ENCODE results near the gene WWOX. TPM values are rescaled to one million over a fixed set of nuclear protein-coding genes. Genes with fewer than 3 reads are reported as not detected.

WWOX gene
- total and polyA plus RNA-seq, 2 donors = 15.3 to 28.4 TPM

DNA sequence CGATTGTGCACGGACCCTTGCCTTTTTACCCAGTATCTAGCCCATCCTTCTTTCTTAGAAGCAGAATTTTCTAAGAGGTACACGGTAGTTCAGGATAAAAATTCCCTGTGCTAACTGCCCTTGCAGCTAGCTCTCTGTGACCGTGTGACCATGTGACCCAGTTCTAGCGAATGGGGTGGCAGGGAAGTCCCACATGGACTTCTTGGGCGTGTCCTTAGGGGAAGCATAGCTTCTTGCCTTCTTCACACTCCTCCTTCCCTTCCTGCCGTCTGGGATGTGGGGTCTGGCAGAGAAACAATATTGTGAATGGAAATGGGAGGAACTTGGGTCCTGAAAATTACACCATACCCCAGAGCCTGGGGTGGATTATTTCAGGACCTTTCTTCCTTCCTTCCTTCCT, 830.4 kb downstream of the WWOX start:
- Histone ChIP-seq H3K27ac (ENCODE audit: low read depth) (no peak overlapping the region), H3K36me3 (ENCODE audit: insufficient read depth) (no peaks in the 10 kb centered on the region), H3K4me1 (ENCODE audit: insufficient read depth) (no peaks in the 10 kb centered on the region), H3K4me3 (ENCODE audit: low read depth, low read length) (no peak overlapping the region)
- DNase-seq (ENCODE audit: extremely low spot score) = no peak
- WGBS = 90% methylated on average over 7 of the region's 7 CpGs

DNA sequence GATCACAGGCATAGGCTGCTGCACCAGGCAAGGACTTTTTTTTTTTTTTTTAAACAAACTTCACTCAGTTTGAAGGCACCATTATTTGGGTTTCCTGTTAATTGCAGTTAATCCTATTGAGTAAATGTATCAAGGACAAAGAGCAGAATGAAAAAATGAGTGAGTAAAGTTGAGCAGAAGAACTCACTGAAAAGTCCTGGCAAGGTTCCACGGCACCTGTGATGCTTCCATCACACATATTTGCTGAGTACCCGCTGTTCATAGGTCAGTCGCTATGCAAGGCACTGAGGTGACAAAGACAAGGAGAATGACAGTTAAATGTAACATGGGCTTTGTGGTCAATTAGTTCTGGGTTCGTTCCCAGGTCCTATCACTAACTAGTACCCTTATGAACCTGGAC, 831.1 kb downstream of the WWOX start:
- H3K4me1 ChIP-seq (ENCODE audit: insufficient read depth) = no peaks in the 10 kb centered on the region
- 97% methylated on average over 4 of the region's 4 CpGs for WGBS
- H3K4me3 ChIP-seq (ENCODE audit: low read depth, low read length) = no peak overlapping the region
- DNase-seq (ENCODE audit: extremely low spot score) = no peak
- no peak overlapping the region for H3K27ac ChIP-seq (ENCODE audit: low read depth)
- no peaks in the 10 kb centered on the region for H3K36me3 ChIP-seq (ENCODE audit: insufficient read depth)

DNA sequence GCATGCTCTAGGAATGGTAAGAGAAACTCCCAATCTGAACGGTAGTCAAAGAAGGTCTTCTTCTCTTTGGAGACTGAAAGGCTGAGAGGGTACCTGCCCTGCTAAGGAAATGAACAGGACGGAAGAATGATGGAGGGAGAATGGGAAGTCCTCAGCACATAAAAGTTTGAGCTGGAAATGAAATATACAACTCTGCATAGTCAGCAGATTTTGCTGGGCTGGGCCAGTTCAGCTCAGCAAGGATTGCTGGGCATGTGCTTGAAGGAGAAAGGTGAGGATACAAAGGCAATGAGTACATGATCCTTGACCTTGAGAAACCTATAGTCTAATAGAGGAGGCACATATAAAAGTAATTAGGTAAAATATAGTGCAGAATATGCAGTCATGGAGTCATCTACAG, 831.8 kb downstream of the WWOX start:
- H3K27ac ChIP-seq (ENCODE audit: low read depth) = no peak overlapping the region
- WGBS = 95% methylated on average over 2 of the region's 2 CpGs
- H3K36me3 ChIP-seq (ENCODE audit: insufficient read depth) = no peaks in the 10 kb centered on the region
- DNase-seq (ENCODE audit: extremely low spot score) = no peak
- H3K4me1 ChIP-seq (ENCODE audit: insufficient read depth) = no peaks in the 10 kb centered on the region
- H3K4me3 ChIP-seq (ENCODE audit: low read depth, low read length) = no peak overlapping the region

DNA sequence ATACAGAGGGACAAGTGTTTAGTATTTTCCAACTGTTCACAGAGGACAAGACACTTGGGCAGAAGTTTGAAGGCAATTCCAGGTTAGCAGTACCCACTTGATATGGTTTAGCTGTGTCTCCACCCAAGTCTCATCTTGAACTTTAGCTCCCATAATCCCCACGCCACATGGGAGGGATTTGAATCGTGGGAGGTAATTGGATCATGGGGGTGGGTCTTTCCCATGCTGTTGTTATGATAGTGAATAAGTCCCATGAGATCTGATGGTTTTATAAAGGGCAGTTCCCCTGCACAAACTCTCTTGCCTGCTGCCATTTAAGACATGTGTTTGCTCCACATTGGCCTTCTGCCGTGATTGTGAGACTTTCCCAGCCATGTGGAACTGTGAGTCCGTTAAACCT, 832.2 kb downstream of the WWOX start:
- DNase-seq (ENCODE audit: extremely low spot score) = no peak
- Histone ChIP-seq H3K4me1 (ENCODE audit: insufficient read depth) (no peaks in the 10 kb centered on the region), H3K36me3 (ENCODE audit: insufficient read depth) (no peaks in the 10 kb centered on the region), H3K27ac (ENCODE audit: low read depth) (no peak overlapping the region), H3K4me3 (ENCODE audit: low read depth, low read length) (no peak overlapping the region)
- 86% methylated on average over 4 of the region's 4 CpGs for WGBS

- Histone ChIP-seq H3K27ac (ENCODE audit: low read depth) (no peak overlapping the region), H3K4me1 (ENCODE audit: insufficient read depth) (no peaks in the 10 kb centered on the region), H3K36me3 (ENCODE audit: insufficient read depth) (no peaks in the 10 kb centered on the region), H3K4me3 (ENCODE audit: low read depth, low read length) (no peak overlapping the region)
- DNase-seq (ENCODE audit: extremely low spot score) = no peak
- 81% methylated on average over 9 of the region's 9 CpGs for WGBS
Observed at GRCh38 chr16:78932355-78932943, 833.0 kb downstream of the WWOX start.

DNA sequence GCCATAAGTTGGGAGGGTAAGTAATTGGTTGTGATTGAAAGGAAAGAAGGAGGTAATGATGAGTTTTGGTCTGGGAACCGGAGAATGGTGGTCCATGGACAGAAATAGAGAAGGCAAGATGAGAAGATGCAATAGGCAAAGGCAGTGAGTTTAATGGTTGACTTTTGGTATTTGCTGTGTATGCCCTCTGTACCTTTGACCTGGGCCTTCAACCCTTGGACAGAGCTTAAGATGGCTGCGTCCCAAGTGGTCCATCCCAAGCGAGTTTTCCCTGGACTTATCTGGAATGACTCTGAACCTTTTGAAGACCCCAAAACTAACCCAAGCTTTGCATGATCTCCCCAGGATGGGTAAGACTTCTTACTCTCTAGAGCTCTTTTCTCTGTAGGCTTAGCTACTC, 836.6 kb downstream of the WWOX start:
- Histone ChIP-seq H3K36me3 (ENCODE audit: insufficient read depth) (no peaks in the 10 kb centered on the region), H3K27ac (ENCODE audit: low read depth) (no peak overlapping the region), H3K4me1 (ENCODE audit: insufficient read depth) (no peaks in the 10 kb centered on the region), H3K4me3 (ENCODE audit: low read depth, low read length) (no peak overlapping the region)
- DNase-seq (ENCODE audit: extremely low spot score) = no peak
- WGBS = 97% methylated on average over 3 of the region's 3 CpGs

DNA sequence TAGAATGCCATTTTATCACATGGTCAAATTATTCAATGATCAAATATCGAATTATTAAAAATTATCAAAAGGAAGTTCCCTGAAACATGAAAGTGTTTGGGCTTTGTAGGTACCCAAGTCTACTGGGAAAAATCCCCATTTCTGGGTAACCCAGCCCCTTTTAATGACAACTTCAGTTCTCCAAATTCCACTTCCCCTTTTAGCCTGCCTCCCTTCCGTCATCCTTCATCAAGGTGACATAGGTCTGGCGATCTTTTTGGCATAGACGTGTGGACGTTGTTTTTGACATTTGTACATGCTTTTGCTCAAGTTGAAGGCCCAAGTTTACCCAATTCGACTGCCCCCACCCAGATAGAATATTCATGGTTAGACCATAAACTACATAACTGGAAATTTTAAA, 840.1 kb downstream of the WWOX start:
- 77% methylated on average over 6 of the region's 6 CpGs for WGBS
- no peaks in the 10 kb centered on the region for H3K36me3 ChIP-seq (ENCODE audit: insufficient read depth)
- H3K4me3 ChIP-seq (ENCODE audit: low read depth, low read length) = no peak overlapping the region
- H3K27ac ChIP-seq (ENCODE audit: low read depth) = no peak overlapping the region
- no peak for DNase-seq (ENCODE audit: extremely low spot score)
- no peaks in the 10 kb centered on the region for H3K4me1 ChIP-seq (ENCODE audit: insufficient read depth)

- no peaks in the 10 kb centered on the region for H3K4me1 ChIP-seq (ENCODE audit: insufficient read depth)
- H3K36me3 ChIP-seq (ENCODE audit: insufficient read depth) = no peaks in the 10 kb centered on the region
- no peak overlapping the region for H3K27ac ChIP-seq (ENCODE audit: low read depth)
- 69% methylated on average over 8 of the region's 8 CpGs for WGBS
- DNase-seq (ENCODE audit: extremely low spot score) = no peak
- H3K4me3 ChIP-seq (ENCODE audit: low read depth, low read length) = no peak overlapping the region
Observed at GRCh38 chr16:78942625-78943245, 843.3 kb downstream of the WWOX start.

DNA sequence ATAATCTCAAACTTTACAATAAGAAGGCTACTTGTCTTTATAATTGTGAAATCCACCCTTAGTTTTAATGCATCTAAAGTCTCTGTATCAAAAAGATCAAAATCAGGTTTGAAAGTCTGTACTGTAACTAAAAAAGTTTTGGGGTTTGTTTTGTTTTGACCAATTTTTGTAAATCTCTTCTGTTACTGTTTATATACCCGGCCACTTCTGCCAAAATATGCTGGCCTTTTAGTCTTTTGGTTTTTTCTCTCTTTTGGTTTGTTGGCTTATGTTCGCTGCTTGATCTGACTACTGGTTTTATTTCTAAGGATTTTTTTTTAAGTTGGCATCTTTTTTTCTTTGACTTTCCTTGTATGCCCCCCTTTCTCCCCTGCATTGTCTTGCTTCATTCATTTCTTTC, 845.9 kb downstream of the WWOX start:
- Histone ChIP-seq H3K27ac (ENCODE audit: low read depth) (no peak overlapping the region), H3K4me3 (ENCODE audit: low read depth, low read length) (no peak overlapping the region), H3K36me3 (ENCODE audit: insufficient read depth) (no peaks in the 10 kb centered on the region), H3K4me1 (ENCODE audit: insufficient read depth) (no peaks in the 10 kb centered on the region)
- 58% methylated on average over 2 of the region's 2 CpGs for WGBS
- DNase-seq (ENCODE audit: extremely low spot score) = no peak

DNA sequence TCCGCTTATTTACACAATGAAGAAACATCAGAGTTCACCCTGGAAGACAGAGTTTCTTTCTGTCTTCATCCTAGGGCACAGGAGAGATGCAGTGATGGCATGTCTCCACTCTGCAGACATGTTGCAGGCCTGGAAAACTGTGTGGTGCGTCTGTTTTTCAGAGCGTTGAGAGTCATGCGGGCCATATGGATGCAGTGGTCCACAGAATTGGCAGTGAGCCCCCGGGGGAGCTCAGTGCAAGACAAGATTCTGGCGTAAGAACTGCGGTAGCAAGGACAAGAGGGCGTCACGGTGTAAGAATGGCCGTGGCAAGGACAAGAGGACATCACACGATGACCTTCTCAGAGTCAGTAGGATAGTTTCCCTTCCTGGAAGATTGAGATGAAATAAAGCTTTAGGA, 847.1 kb downstream of the WWOX start:
- no peaks in the 10 kb centered on the region for H3K36me3 ChIP-seq (ENCODE audit: insufficient read depth)
- no peak for DNase-seq (ENCODE audit: extremely low spot score)
- 95% methylated on average over 11 of the region's 11 CpGs for WGBS
- H3K4me3 ChIP-seq (ENCODE audit: low read depth, low read length) = no peak overlapping the region
- no peaks in the 10 kb centered on the region for H3K4me1 ChIP-seq (ENCODE audit: insufficient read depth)
- H3K27ac ChIP-seq (ENCODE audit: low read depth) = no peak overlapping the region

- WGBS = 62% methylated on average over 3 of the region's 3 CpGs
- no peak overlapping the region for H3K27ac ChIP-seq (ENCODE audit: low read depth)
Observed at GRCh38 chr16:78950768-78951167, 851.3 kb downstream of the WWOX start.

DNA sequence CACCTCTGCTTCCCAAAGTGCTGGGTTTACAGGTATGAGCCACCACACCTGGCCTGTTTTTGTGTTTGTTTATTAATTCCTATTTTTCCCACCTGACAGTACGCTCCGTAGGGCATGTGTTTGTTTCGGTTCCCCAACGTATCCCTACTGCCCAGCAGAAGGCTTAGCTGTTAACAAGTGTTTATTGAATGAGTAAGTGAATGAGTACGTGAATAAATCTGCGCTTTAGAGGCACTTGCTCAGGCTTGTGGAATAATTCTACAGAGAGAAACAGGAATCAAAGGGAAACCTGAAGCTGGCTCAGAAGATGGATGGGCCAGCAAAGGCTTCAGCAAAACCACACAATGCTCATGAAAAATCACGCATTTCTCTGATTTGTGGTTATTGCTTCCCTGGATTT, 853.2 kb downstream of the WWOX start:
- Histone ChIP-seq H3K4me3 (ENCODE audit: low read depth, low read length) (no peak overlapping the region), H3K36me3 (ENCODE audit: insufficient read depth) (no peaks in the 10 kb centered on the region), H3K27ac (ENCODE audit: low read depth) (no peak overlapping the region), H3K4me1 (ENCODE audit: insufficient read depth) (no peaks in the 10 kb centered on the region)
- no peak for DNase-seq (ENCODE audit: extremely low spot score)
- 90% methylated on average over 7 of the region's 7 CpGs for WGBS

More at GRCh38 chr16:78950768-78951167, 851.3 kb downstream of the WWOX start:
- DNase-seq (ENCODE audit: extremely low spot score) = no peak
- H3K36me3 ChIP-seq (ENCODE audit: insufficient read depth) = no peaks in the 10 kb centered on the region
- no peak overlapping the region for H3K4me3 ChIP-seq (ENCODE audit: low read depth, low read length)
- no peaks in the 10 kb centered on the region for H3K4me1 ChIP-seq (ENCODE audit: insufficient read depth)

DNA sequence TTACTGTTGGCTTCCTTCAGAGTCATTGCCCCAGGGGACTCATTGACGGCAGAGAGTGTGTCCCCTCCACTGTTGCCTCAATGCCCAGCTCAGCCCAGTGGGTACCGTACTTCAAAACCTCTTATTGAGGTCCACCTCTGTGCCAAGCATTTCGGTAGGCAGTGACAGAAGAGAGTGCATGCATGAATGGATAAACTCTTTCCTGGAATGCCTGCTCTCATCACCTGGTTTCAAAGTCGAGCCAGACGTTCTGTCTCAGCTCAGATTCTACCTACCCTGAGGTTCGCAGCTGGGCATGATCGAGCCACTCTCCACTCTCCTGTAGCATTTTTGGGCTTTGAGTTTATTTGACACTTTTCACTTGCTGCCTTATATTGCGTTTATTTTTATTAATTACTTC, 854.1 kb downstream of the WWOX start:
- DNase-seq (ENCODE audit: extremely low spot score) = no peak
- WGBS = 91% methylated on average over 8 of the region's 8 CpGs
- no peaks in the 10 kb centered on the region for H3K4me1 ChIP-seq (ENCODE audit: insufficient read depth)
- no peak overlapping the region for H3K4me3 ChIP-seq (ENCODE audit: low read depth, low read length)
- no peaks in the 10 kb centered on the region for H3K36me3 ChIP-seq (ENCODE audit: insufficient read depth)
- H3K27ac ChIP-seq (ENCODE audit: low read depth) = no peak overlapping the region

DNA sequence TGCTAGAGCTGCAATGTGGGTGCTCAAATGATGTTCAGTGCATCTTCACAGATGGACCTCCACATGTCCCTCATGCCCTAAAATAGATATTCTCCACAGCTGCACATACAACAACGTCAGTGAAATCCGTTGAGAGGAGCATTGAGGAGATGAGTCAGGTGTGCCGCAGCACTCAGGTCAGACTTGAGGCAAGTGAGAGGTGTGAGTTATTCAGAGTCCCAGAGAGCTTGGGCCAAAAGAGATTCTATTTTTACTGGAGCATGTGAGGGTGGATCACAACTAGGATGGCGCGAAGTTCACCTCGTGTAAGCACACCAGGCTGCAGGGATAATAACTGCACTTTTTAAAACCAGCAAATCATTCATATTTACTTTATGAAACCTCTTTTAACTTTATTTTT, 855.8 kb downstream of the WWOX start:
- 97% methylated on average over 6 of the region's 6 CpGs for WGBS
- H3K4me3 ChIP-seq (ENCODE audit: low read depth, low read length) = no peak overlapping the region
- no peak for DNase-seq (ENCODE audit: extremely low spot score)
- no peaks in the 10 kb centered on the region for H3K4me1 ChIP-seq (ENCODE audit: insufficient read depth)
- no peaks in the 10 kb centered on the region for H3K36me3 ChIP-seq (ENCODE audit: insufficient read depth)
- H3K27ac ChIP-seq (ENCODE audit: low read depth) = no peak overlapping the region

- DNase-seq (ENCODE audit: extremely low spot score) = no peak
- 79% methylated on average over 8 of the region's 8 CpGs for WGBS
- Histone ChIP-seq H3K36me3 (ENCODE audit: insufficient read depth) (no peaks in the 10 kb centered on the region), H3K27ac (ENCODE audit: low read depth) (no peak overlapping the region), H3K4me1 (ENCODE audit: insufficient read depth) (no peaks in the 10 kb centered on the region), H3K4me3 (ENCODE audit: low read depth, low read length) (no peak overlapping the region)
Observed at GRCh38 chr16:78956859-78957258, 857.4 kb downstream of the WWOX start.

Measured in urinary bladder (tissue), 4 donors.